Activated CD8-positive, alpha-beta T cell treated with anti-CD3 and anti-CD28 coated beads for 36 hours (primary cell): ENCODE data around the gene PPP2R1B. TPM values are rescaled to one million over a fixed set of nuclear protein-coding genes. Genes with fewer than 3 reads are reported as not detected.

Experiments
- ATAC-seq: fragments of 200-7000 bp; cut with Tn5 transposase; one replicate; pipeline ENCODE4 v1.10.0; 2021; ENCODE audit warnings: mild to moderate bottlenecking, moderate library complexity
- CTCF ChIA-PET: fragments of 350-600 bp; sonication (Branson Sonifier 250); formaldehyde crosslinking; loops from one replicate; lab custom pipeline; 2021; ENCODE audit warnings: antibody characterized with exemption; lab: Charles Lee
- POLR2A ChIA-PET: fragments of 350-600 bp; sonication (Branson Sonifier 250); formaldehyde crosslinking; loops from one replicate; lab custom pipeline; 2021; ENCODE audit warnings: antibody characterized with exemption; lab: Charles Lee
- DNase-seq: peaks from one replicate; pipeline ENCODE4 v3.0.0-alpha.2; 2020
- H3K27ac Mint-ChIP-seq: one replicate; pipeline ENCODE4 v1.8.0; 2021; ENCODE audit warnings: mild to moderate bottlenecking, mixed read lengths
- H3K27me3 Mint-ChIP-seq: one replicate; pipeline ENCODE4 v1.8.0; 2021; ENCODE audit warnings: mixed read lengths
- H3K36me3 Mint-ChIP-seq: one replicate; pipeline ENCODE4 v1.8.0; 2021; ENCODE audit warnings: low read depth, mixed read lengths
- H3K4me1 Mint-ChIP-seq: one replicate; pipeline ENCODE4 v1.8.0; 2021; ENCODE audit warnings: low read depth, mixed read lengths
- H3K4me3 Mint-ChIP-seq: one replicate; pipeline ENCODE4 v1.8.0; 2021; ENCODE audit warnings: mild to moderate bottlenecking, moderate library complexity, mixed read lengths
- H3K9me3 Mint-ChIP-seq: one replicate; pipeline ENCODE4 v1.8.0; 2021; ENCODE audit warnings: mixed read lengths
- intact Hi-C: fragments of 100-400 bp; cut with micrococcal nuclease; formaldehyde crosslinking; loops from one replicate; pipeline ENCODE4 v1.10.0; 2022
- total RNA-seq, 2 experiments: library from RNA; stranded (reverse); gene quantifications; one replicate each; pipeline ENCODE4 v1.2.3, GENCODE V29; 2021
- TF ChIP-seq, protein P1 (sequence below): fragments of 200-600 bp; IDR thresholded peaks from one replicate; pipeline ENCODE4 v1.8.0; 2022; ENCODE audit warnings: antibody characterized with exemption, mild to moderate bottlenecking

The PPP2R1B gene
- total RNA-seq, 2 experiments from 2014 or later, result 49.7 to 54.0 TPM

DNA sequence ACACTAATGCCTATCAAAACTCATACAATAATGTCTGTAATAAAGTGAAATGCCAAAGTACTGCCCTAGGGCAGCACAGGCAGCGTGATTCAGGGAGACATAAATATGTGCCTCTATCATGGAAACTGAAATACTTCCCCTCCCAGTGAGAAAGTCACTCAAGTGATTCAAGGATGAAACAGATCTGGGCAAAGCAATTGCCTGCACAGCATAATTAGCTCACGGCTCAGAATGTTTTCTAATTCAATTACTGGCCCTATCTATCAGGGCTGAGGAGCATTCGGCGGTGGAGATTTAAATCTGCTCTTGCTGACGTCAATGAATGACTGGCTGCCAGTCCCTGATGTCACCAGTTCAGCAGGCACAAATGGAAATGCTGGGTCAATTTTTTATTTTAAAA lies 27.7 kb upstream of the PPP2R1B start:
- peaks cover 29% of the 10 kb centered on the region for H3K36me3 Mint-ChIP-seq
- ATAC-seq, result no peak
- H3K27ac Mint-ChIP-seq, result no peak overlapping the region
- ChIA-PET POLR2A (no interaction called here), CTCF (interaction anchor here (1.3 kb wide), 1 partner anchor 16 kb away, joined by 6 read pairs; no protein-coding TSS in a partner anchor)
- TF ChIP-seq, protein P1, sequence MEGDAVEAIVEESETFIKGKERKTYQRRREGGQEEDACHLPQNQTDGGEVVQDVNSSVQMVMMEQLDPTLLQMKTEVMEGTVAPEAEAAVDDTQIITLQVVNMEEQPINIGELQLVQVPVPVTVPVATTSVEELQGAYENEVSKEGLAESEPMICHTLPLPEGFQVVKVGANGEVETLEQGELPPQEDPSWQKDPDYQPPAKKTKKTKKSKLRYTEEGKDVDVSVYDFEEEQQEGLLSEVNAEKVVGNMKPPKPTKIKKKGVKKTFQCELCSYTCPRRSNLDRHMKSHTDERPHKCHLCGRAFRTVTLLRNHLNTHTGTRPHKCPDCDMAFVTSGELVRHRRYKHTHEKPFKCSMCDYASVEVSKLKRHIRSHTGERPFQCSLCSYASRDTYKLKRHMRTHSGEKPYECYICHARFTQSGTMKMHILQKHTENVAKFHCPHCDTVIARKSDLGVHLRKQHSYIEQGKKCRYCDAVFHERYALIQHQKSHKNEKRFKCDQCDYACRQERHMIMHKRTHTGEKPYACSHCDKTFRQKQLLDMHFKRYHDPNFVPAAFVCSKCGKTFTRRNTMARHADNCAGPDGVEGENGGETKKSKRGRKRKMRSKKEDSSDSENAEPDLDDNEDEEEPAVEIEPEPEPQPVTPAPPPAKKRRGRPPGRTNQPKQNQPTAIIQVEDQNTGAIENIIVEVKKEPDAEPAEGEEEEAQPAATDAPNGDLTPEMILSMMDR, result no peak
- intact Hi-C loops, result no loop called here
- no peak overlapping the region for H3K4me3 Mint-ChIP-seq
- H3K9me3 Mint-ChIP-seq, result peaks cover 3% of the 10 kb centered on the region
- H3K27me3 Mint-ChIP-seq, result no peaks in the 10 kb centered on the region
- H3K4me1 Mint-ChIP-seq, result peaks cover 6% of the 10 kb centered on the region
- no peak for DNase-seq

DNA sequence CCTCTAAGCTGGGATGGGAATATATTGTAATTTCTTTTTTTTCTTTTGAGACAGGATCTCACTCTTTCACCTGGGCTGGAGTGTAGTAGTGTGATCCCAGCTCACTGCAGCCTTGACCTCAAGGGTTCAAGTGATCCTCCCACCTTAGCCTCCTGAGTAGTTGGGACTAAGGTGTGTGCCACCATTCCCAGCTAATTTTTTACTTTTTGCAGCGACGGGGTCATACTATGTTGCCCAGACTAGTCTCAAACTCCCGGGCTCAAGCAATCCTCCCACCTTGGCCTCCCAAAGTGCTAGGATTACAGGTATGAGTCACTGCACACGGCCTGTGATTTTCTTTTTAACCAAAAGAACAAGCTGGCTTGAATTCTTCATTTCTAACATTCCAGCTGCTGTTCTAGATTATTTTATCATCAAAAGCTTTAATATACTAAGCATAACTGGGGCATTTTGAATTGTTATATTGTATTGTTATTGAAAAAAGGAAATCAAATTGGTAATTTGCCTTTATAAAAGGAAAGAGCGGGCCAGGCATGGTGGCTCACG lies 26.8 kb upstream of the PPP2R1B start:
- intact Hi-C loops, result no loop called here
- Mint-ChIP-seq H3K27me3 (no peaks in the 10 kb centered on the region), H3K4me3 (no peak overlapping the region), H3K4me1 (peaks cover 6% of the 10 kb centered on the region), H3K27ac (no peak overlapping the region), H3K9me3 (peaks cover 3% of the 10 kb centered on the region), H3K36me3 (peaks cover 22% of the 10 kb centered on the region)
- CTCF ChIA-PET, result interaction anchor here (1.1 to 2.4 kb wide), 5 partner anchors 10 to 53 kb away, joined by 3 to 10 read pairs (median 4); no protein-coding TSS in a partner anchor
- TF ChIP-seq, protein P1, result no peak
- DNase-seq, result no peak
- POLR2A ChIA-PET, result interaction anchor here (1.1 to 1.7 kb wide), 2 partner anchors 63 to 211 kb away, joined by 3 read pairs; no protein-coding TSS in a partner anchor
- ATAC-seq, result no peak

DNA sequence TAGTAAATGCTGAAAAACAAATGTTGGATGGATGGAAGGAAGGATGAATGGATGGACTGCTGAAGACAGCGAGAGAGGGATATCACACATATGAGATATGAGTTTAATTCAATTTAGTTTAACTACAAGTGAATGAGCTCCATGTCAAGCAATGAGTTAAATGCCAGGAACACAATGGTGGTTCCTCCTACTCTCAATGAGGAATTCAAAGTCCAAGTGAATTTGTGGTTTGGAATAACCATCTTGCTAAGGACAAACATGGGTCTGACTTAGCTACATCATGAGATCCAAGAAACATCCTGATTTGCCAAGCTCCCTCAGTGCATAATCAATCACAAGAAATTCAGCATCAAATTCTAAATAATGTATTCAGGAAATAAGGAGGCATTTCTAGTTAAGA lies 26.1 kb upstream of the PPP2R1B start:
- TF ChIP-seq, protein P1, result no peak
- ChIA-PET CTCF (interaction anchor here (1.1 to 2.4 kb wide), 5 partner anchors 9 to 54 kb away, joined by 3 to 10 read pairs (median 4); no protein-coding TSS in a partner anchor), POLR2A (interaction anchor here (1.1 to 1.7 kb wide), 3 partner anchors 15 to 210 kb away, joined by 3 read pairs; no protein-coding TSS in a partner anchor)
- H3K9me3 Mint-ChIP-seq, result peaks cover 3% of the 10 kb centered on the region
- H3K4me3 Mint-ChIP-seq, result no peak overlapping the region
- no peak overlapping the region for H3K27ac Mint-ChIP-seq
- no peaks in the 10 kb centered on the region for H3K27me3 Mint-ChIP-seq
- DNase-seq (no peak), ATAC-seq (no peak)
- peaks cover 6% of the 10 kb centered on the region for H3K4me1 Mint-ChIP-seq
- H3K36me3 Mint-ChIP-seq, result peaks cover 14% of the 10 kb centered on the region
- intact Hi-C loops, result no loop called here

DNA sequence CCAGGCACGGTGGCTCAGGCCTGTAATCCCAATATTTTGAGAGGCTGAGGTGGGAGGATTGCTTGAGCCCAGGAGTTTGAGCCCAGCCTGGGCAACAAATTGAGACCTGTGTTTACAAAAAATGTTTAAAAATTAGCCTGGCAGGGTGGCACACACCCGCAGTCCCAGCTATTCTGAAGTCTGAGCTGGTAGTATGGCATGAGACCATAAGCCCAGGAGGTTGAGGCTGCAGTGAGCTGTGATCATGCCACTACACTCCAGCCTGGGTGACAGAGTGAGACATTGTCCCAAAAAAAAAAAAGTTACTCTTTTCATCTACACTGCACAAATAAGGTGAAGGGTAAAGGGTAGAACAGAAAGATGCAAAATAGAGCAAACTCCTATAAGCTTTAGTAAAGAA lies 22.3 kb upstream of the PPP2R1B start:
- ATAC-seq, result no peak
- Mint-ChIP-seq H3K9me3 (no peaks in the 10 kb centered on the region), H3K4me3 (no peak overlapping the region), H3K36me3 (peaks cover 7% of the 10 kb centered on the region), H3K27me3 (no peaks in the 10 kb centered on the region), H3K4me1 (no peaks in the 10 kb centered on the region), H3K27ac (no peak overlapping the region)
- intact Hi-C loops, result loop anchor here (10.0 kb wide), 1 partner anchor 334 kb away; no protein-coding TSS in a partner anchor
- TF ChIP-seq, protein P1, result no peak
- POLR2A ChIA-PET, result no interaction called here
- CTCF ChIA-PET, result no interaction called here
- DNase-seq, result no peak

DNA sequence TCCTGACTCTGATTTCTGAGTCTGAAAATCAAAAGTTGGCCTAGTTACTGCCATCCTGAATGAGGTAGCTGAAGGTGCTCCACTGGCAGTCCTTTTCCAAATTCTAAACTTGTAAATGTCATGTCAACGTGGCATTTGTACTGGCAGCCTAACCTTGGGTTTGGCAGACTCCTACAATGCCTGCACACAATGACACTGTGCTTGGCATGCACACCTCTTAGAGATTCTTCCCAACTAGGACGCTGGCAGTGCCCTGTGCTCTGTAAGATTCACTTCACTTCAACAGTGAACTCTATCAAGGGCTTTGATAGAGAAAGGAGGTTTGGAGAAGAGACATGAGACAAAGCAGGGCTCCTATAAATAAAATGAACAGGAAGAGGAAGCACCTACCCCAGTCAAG lies 21.9 kb upstream of the PPP2R1B start:
- Mint-ChIP-seq H3K4me3 (no peak overlapping the region), H3K4me1 (no peaks in the 10 kb centered on the region), H3K27me3 (no peaks in the 10 kb centered on the region), H3K27ac (no peak overlapping the region), H3K9me3 (no peaks in the 10 kb centered on the region), H3K36me3 (peaks cover 7% of the 10 kb centered on the region)
- ChIA-PET CTCF (no interaction called here), POLR2A (no interaction called here)
- no peak for ATAC-seq
- TF ChIP-seq, protein P1, result no peak
- intact Hi-C loops, result loop anchor here (10.0 kb wide), 1 partner anchor 333 kb away; no protein-coding TSS in a partner anchor
- DNase-seq, result no peak
